Right lobe of liver (tissue), 4 donors: ENCODE results near the gene KRT31.

Experiments
- CTCF ChIP-seq, 4 donors: fragments of 200-600 bp in 3 of 4; fragments of 450-650 bp in 1 of 4; IDR thresholded peaks; one replicate each; pipeline versions ENCODE4 v1.5.1 to v1.8.0; 2016 to 2022; ENCODE audit warnings: antibody characterized with exemption in 4 of 4, mild to moderate bottlenecking in 2 of 4
- POLR2A ChIP-seq: fragments of 450-650 bp; IDR thresholded peaks from one replicate; pipeline ENCODE4 v1.6.1; 2017; ENCODE audit warnings: antibody characterized with exemption, mild to moderate bottlenecking
- donor health status: DM: no; HTN: no; CAD: no.
- donor health status: DM: no; HTN: no; CAD: no.
- donor health status: DM: no; HTN: yes; CAD: no.

GRCh38 chr17:41418116-41418860 is 20.9 kb upstream of the KRT31 start:
- TF ChIP-seq CTCF (IDR thresholded peaks at IDR 0.05) (no peak), POLR2A (no peak)
